GM18868 (cell line): ENCODE data around the gene KIFC1.

Experiments
- ATAC-seq: cut with Tn5 transposase; IDR thresholded peaks from one replicate; pipeline ENCODE4 v1.9.1; 2021; ENCODE audit warnings: mild to moderate bottlenecking, moderate library complexity; ENCODE audit not compliant: unreplicated experiment

KIFC1 gene

GRCh38 chr6:33410050-33410710, 18.6 kb downstream of the KIFC1 start:
- peak; percentile 79 for ATAC-seq

- ATAC-seq = peak; percentile 3
Measured at GRCh38 chr6:33410711-33411631, 19.3 kb downstream of the KIFC1 start, which contains the start of gene PHF1. Gene PHF1 (plus strand): TSS chr6:33411014. CDS start chr6:33412264, 1,250 bp downstream.

GRCh38 chr6:33411632-33412005, 20.0 kb downstream of the KIFC1 start:
- ATAC-seq = no peak

GRCh38 chr6:33412140-33413009, 20.8 kb downstream of the KIFC1 start:
- no peak for ATAC-seq

GRCh38 chr6:33413241-33414120, 21.9 kb downstream of the KIFC1 start:
- ATAC-seq = no peak

- ATAC-seq = no peak
Measured at GRCh38 chr6:33414592-33415271, 23.1 kb downstream of the KIFC1 start.

GRCh38 chr6:33415831-33416230, 24.2 kb downstream of the KIFC1 start:
- ATAC-seq = no peak

GRCh38 chr6:33416386-33417127, 24.9 kb downstream of the KIFC1 start:
- no peak for ATAC-seq

- no peak for ATAC-seq
Measured at GRCh38 chr6:33417128-33417902, 25.7 kb downstream of the KIFC1 start.

GRCh38 chr6:33417903-33418689, 26.5 kb downstream of the KIFC1 start, which contains the start of gene CUTA:
Gene CUTA (minus strand): TSS chr6:33418107. CDS start chr6:33418000, 107 bp downstream.
- peak; percentile 79 for ATAC-seq

GRCh38 chr6:33418690-33419291, 27.2 kb downstream of the KIFC1 start:
- no peak for ATAC-seq

GRCh38 chr6:33419580-33420490, 28.2 kb downstream of the KIFC1 start, which contains the start of gene SYNGAP1:
Gene SYNGAP1 (plus strand): TSS chr6:33420065. CDS start chr6:33420265, 200 bp downstream.
- no peak for ATAC-seq

GRCh38 chr6:33420491-33421343, 29.1 kb downstream of the KIFC1 start:
- ATAC-seq = no peak

GRCh38 chr6:33421344-33421643, 29.7 kb downstream of the KIFC1 start:
- no peak for ATAC-seq

- no peak for ATAC-seq
Measured at GRCh38 chr6:33423777-33424176, 32.2 kb downstream of the KIFC1 start.
